Measurements from ENCODE around the gene SLC16A9.
"Not testable (repeated sequence)": the region's sequence is repeated elsewhere in the genome, so short reads cannot be mapped to it uniquely, and the experiment has no call there.

SLC16A9 gene

DNA sequence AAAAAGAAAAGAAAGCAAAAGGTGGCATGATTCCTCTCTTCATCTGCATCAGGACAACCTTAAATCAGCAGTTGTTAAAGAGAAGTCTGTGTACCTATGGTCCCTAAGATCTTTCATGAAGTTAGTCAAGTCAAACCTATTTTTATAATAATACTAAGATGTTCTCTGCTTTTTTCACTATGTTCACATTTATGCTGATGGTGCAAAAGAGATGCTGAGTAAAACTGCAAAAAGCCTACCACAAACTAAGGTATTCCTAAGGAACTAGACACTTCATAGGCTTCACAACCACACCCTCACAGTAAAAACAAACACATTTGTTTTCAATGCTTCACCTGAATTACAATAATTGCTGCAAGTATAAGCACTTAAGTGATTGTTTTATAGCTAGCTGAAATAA is 43.3 kb downstream of the SLC16A9 start:
- no peak for TF ChIP-seq TAF1 (IDR thresholded peaks at IDR 0.05; ENCODE audit: borderline replicate concordance, low read depth, low read length)
- TF ChIP-seq POLR2AphosphoS5 (IDR thresholded peaks at IDR 0.05; ENCODE audit: low read depth, low read length): no peak
- TF ChIP-seq POLR2A (IDR thresholded peaks at IDR 0.05; ENCODE audit: low read depth, low read length): no peak
- FAIRE-seq: peak; percentile 38
- no peak for DNase-seq (ENCODE audit: insufficient read length)

DNA sequence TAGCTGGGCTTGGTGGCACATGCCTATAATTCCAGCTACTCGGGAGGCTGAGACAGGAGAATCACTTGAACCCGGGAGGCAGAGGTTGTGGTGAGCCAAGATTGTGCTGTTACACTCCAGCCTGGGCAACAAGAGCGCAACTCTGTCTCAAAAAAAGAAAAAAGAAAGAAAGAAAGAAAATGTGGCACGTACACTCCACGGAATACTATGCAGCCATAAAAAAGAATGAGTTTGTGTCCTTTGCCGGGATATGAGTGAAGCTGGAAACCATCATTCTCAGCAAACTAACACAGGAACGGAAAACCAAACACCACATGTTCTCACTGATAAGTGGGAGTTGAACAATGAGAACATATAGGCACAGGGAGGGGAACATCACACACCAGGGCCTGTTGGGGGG is 46.4 kb downstream of the SLC16A9 start:
- DNase-seq (ENCODE audit: insufficient read length); FAIRE-seq: not testable (repeated sequence)

DNA sequence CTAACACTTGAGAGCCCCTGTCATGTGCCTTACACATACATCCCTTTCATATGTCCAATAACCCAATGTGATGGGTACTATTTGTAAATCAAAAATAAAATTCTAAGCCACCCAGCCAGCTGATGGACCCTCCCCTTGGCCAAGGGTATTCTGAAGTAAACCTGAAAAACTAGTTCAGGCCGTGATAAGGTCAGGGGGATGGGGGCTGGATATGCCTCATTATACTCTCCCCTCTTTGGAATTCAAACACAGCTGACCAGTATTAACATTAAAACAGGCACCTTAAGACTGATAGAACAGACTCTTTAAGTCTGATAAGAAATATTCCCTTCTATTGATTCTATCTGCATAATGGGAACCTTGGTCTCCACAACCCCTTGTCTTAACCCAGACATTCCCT is 51.9 kb downstream of the SLC16A9 start:
- TF ChIP-seq POLR2AphosphoS5 (IDR thresholded peaks at IDR 0.05; ENCODE audit: low read depth, low read length): no peak
- no peak for TF ChIP-seq TAF1 (IDR thresholded peaks at IDR 0.05; ENCODE audit: borderline replicate concordance, low read depth, low read length)
- TF ChIP-seq POLR2A (IDR thresholded peaks at IDR 0.05; ENCODE audit: low read depth, low read length): no peak
- no peak for DNase-seq (ENCODE audit: insufficient read length)
- FAIRE-seq: no peak

DNA sequence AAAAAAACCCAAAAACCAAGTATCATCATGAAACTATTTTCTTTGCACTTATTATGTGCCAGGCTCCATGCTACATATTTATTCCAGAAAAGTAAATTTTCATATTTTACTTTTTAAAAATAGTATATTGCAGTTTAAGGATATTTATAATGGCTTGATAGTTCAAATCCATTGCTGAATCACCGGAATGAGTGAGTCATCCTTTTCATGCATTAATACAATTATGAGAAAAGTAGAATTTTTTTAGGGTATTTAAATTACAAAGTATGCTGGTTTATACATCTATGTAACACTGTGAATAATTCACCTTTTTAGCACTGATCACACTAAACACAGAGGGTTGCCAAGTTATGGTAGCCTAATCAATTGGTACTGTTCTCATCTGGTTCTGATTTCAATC is 54.3 kb downstream of the SLC16A9 start:
- TF ChIP-seq TAF1 (IDR thresholded peaks at IDR 0.05; ENCODE audit: borderline replicate concordance, low read depth, low read length): no peak
- no peak for TF ChIP-seq POLR2A (IDR thresholded peaks at IDR 0.05; ENCODE audit: low read depth, low read length)
- no peak for TF ChIP-seq POLR2AphosphoS5 (IDR thresholded peaks at IDR 0.05; ENCODE audit: low read depth, low read length)
- no peak for FAIRE-seq
- no peak for DNase-seq (ENCODE audit: insufficient read length)

DNA sequence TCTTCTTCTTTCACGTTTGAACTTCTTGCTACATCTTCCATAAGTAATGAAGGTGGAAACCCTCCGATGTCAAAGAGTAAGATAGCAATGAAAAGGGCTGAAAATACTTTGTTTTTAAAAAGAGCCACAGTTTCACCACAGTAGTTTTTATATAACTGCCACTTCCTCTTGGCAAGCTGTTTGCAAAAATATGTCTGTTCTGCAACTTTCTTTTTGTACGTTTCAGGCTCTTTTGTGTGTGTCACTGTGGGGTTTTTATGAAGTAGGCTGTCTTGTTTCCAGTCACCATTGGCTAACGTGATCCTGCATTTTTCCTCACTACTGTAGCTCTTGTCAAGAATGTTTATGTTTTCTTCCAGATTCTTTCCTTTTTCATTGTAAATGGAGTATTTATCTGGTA is 55.6 kb downstream of the SLC16A9 start:
- peak; percentile 21 for FAIRE-seq
- no peak for TF ChIP-seq POLR2A (IDR thresholded peaks at IDR 0.05; ENCODE audit: low read depth, low read length)
- TF ChIP-seq POLR2AphosphoS5 (IDR thresholded peaks at IDR 0.05; ENCODE audit: low read depth, low read length): no peak
- no peak for TF ChIP-seq TAF1 (IDR thresholded peaks at IDR 0.05; ENCODE audit: borderline replicate concordance, low read depth, low read length)
- DNase-seq (ENCODE audit: insufficient read length): no peak

DNA sequence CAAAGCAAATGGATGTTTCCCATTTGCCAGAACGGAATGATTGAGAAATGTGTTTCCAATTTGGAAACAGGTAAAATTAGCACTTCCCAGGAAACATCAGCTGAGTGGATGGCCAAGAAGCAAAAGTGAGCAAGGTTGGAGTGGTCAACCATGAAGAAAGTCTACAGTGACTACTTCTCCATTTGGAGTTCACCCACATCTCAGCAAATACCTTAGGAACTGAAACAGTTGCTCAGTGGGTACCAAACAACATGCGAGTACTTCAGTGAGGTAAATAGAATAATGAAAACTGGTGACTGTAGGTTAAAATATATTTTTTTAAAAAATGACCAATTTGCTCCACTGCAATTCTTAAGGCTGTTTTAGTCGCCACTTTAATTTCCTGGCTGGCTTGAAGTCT is 57.7 kb downstream of the SLC16A9 start:
- TF ChIP-seq POLR2A (IDR thresholded peaks at IDR 0.05; ENCODE audit: low read depth, low read length) (no peak), TAF1 (IDR thresholded peaks at IDR 0.05; ENCODE audit: borderline replicate concordance, low read depth, low read length) (no peak), POLR2AphosphoS5 (IDR thresholded peaks at IDR 0.05; ENCODE audit: low read depth, low read length) (no peak)
- FAIRE-seq (no peak), DNase-seq (ENCODE audit: insufficient read length) (no peak)

DNA sequence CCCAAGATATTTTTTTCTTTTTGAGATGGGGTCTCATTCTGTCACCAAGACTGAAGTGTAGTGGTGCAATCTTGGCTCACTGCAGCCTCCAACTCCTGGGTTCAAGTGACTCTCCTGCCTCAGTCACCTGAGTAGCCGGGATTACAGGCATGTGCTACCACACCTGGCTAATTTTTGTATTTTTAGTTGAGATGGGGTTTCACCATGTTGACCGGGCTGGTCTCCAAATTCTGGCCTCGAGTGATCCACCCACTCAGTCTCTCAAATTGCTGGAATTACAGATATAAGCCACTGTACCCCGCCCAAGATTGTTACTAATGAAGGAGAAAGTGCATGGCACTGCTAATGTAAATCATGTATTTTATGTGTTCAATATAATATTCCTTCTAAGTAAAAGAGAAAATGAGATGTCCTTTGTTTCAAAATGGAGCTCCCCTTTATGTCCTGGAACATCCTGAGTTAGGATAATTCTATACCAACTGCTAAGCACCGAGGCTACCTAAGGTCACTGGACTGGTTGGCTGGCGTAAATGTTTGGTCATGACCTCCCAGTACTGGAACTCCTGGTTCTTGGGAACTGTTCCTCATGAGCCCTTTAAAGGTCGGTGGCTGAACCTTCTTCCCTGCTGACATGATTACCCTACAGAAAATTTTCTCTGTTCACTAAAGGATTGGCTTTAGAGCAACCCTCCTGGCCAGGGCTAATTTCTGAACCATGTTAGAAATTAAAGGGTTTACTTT is 59.9 kb downstream of the SLC16A9 start:
- TF ChIP-seq TAF1 (IDR thresholded peaks at IDR 0.05; ENCODE audit: borderline replicate concordance, low read depth, low read length) (no peak), POLR2A (IDR thresholded peaks at IDR 0.05; ENCODE audit: low read depth, low read length) (no peak), POLR2AphosphoS5 (IDR thresholded peaks at IDR 0.05; ENCODE audit: low read depth, low read length) (no peak)
- FAIRE-seq: no peak

GRCh38 chr10:59648711-59649201 is 60.9 kb downstream of the SLC16A9 start:
- no peak for TF ChIP-seq POLR2A (IDR thresholded peaks at IDR 0.05; ENCODE audit: low read depth, low read length)
- no peak for TF ChIP-seq POLR2AphosphoS5 (IDR thresholded peaks at IDR 0.05; ENCODE audit: low read depth, low read length)
- TF ChIP-seq TAF1 (IDR thresholded peaks at IDR 0.05; ENCODE audit: borderline replicate concordance, low read depth, low read length): no peak
- DNase-seq (ENCODE audit: insufficient read length): no peak
- no peak for FAIRE-seq

More for the DNA sequence above, 59.9 kb downstream of the SLC16A9 start:
- no peak for DNase-seq (ENCODE audit: insufficient read length)

DNA sequence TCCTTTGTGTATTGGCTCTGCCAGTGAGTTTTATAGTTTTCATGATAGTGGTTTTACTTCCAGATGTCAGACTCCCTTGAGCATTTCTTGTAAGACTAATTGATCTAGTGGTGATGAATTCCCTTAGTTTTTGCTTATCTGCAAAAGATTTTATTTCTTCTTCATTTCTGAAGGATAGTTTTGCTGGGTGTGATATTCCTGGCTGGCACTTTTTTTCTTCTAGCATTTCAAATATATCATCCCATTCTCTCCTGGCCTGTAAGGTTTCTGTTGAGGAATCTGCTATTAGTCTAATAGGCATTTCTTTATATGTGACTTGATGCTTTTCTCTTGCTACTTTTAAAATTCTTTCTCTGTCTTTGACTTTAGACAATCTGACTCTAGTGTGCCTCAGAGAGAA is 64.8 kb downstream of the SLC16A9 start:
- no peak for DNase-seq (ENCODE audit: insufficient read length)
- no peak for FAIRE-seq
- no peak for TF ChIP-seq POLR2AphosphoS5 (IDR thresholded peaks at IDR 0.05; ENCODE audit: low read depth, low read length)
- no peak for TF ChIP-seq TAF1 (IDR thresholded peaks at IDR 0.05; ENCODE audit: borderline replicate concordance, low read depth, low read length)
- no peak for TF ChIP-seq POLR2A (IDR thresholded peaks at IDR 0.05; ENCODE audit: low read depth, low read length)

DNA sequence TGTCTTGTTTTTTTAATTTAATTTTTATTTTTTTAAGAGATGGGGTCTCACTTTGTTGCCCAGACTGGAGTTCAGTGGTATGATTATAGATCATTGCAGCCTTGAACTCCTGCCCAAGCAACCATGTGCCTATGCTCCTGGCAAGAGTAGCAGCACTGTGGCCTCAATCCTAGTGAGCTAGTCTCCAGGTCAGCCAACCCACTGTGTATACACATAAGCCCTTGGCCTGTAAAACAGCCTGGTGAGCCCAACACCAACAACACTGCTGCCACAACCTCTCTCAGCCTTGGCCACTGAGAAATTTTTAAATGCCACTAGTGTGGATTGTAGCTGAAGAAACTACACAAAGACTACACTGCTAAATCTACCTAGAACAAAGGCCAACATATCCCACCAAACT is 68.0 kb downstream of the SLC16A9 start:
- DNase-seq (ENCODE audit: insufficient read length); FAIRE-seq: not testable (repeated sequence)

DNA sequence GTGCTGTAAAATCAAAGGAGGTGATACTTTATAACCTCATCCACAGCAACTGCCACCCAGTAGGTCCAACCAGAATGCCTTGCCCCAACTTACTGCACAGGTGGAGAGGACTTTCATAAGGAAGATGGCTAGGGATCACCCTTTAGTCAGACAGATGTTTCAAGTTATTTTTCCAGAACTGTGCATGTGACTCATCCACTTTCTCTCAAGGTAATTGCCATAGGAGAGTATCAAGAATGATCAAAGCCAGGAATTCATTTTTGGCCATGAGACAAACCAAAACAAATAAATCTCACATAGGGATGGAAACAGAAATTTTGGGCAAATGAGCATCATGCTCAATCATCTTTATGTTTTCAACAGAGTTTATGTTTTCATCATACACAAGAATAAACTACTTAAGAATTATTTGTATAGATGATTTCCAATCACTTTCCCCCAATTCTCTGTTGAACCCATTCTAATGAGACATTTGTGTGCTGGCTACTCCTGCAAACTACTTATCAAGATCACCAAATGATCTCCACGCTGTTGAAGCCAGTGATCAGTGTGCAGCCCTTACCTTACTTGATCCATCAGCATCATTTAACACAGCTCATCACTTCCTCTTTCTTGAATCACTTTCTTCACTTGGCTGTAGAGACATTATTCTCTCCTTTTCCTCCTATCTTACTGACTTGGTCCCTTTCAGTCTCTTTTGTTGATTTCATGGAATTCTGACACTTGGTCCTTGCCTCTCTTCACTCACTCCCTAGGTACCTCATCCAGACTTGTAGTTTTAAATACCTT is 74.0 kb downstream of the SLC16A9 start:
- TF ChIP-seq POLR2A (IDR thresholded peaks at IDR 0.05; ENCODE audit: low read depth, low read length) (no peak), TAF1 (IDR thresholded peaks at IDR 0.05; ENCODE audit: borderline replicate concordance, low read depth, low read length) (no peak), POLR2AphosphoS5 (IDR thresholded peaks at IDR 0.05; ENCODE audit: low read depth, low read length) (no peak)
- DNase-seq (ENCODE audit: insufficient read length): no peak
- FAIRE-seq: no peak

DNA sequence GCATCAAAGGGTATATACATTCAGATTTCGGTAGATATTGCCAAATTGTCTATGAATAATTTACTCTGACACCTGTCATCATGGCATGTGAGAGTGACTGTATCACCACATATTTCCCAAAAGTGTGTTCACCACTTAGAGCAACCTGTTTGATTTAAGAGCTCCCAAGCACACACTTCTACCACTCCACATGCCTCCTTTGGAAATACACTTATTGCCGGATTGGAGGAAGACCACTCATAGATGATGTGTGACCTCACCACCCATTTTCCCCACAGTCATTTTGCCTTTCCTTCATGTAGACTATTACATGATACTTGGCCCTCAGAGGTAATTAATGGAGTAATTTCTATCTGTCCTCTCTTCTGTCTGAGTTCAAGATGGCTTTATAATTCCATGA is 75.5 kb downstream of the SLC16A9 start:
- TF ChIP-seq TAF1 (IDR thresholded peaks at IDR 0.05; ENCODE audit: borderline replicate concordance, low read depth, low read length) (no peak), POLR2A (IDR thresholded peaks at IDR 0.05; ENCODE audit: low read depth, low read length) (no peak), POLR2AphosphoS5 (IDR thresholded peaks at IDR 0.05; ENCODE audit: low read depth, low read length) (no peak)
- no peak for FAIRE-seq
- DNase-seq (ENCODE audit: insufficient read length): no peak

Measured in GM12892 (cell line).